Effector memory CD8-positive, alpha-beta T cell (primary cell): Measurements from ENCODE around the gene PTPRK.

Experiments used
- ATAC-seq: fragments of 150-1000 bp; cut with Tn5 transposase; replicated peaks from 2 replicates; pipeline ENCODE4 v1.10.0; 2021; ENCODE audit warnings: mild to moderate bottlenecking, moderate library complexity
- DNase-seq, 3 experiments: peaks; one replicate each; pipeline ENCODE4 v3.0.0; 2021
- H3K27ac Mint-ChIP-seq, 2 donors: one replicate each; pipeline ENCODE4 v1.8.0; 2022; ENCODE audit warnings: mild to moderate bottlenecking in 2 of 2, mixed read lengths in 2 of 2, moderate library complexity in 2 of 2
- H3K27me3 Mint-ChIP-seq, 2 donors: one replicate each; pipeline ENCODE4 v1.8.0; 2022; ENCODE audit warnings: mixed read lengths in 2 of 2
- H3K36me3 Mint-ChIP-seq: one replicate; pipeline ENCODE4 v1.8.0; 2022; ENCODE audit warnings: mild to moderate bottlenecking, moderate library complexity, mixed read lengths; ENCODE audit not compliant: insufficient read depth
- H3K4me1 Mint-ChIP-seq, 2 donors: one replicate each; pipeline ENCODE4 v1.8.0; 2022; ENCODE audit warnings: low read depth in 2 of 2, mixed read lengths in 2 of 2
- H3K4me3 Mint-ChIP-seq, 2 donors: one replicate each; pipeline ENCODE4 v1.8.0; 2022; ENCODE audit warnings: mild to moderate bottlenecking in 2 of 2, mixed read lengths in 2 of 2, moderate library complexity in 2 of 2
- H3K9me3 Mint-ChIP-seq, 2 donors: one replicate each; pipeline ENCODE4 v1.8.0; 2022; ENCODE audit warnings: mixed read lengths in 2 of 2

The PTPRK gene

DNA sequence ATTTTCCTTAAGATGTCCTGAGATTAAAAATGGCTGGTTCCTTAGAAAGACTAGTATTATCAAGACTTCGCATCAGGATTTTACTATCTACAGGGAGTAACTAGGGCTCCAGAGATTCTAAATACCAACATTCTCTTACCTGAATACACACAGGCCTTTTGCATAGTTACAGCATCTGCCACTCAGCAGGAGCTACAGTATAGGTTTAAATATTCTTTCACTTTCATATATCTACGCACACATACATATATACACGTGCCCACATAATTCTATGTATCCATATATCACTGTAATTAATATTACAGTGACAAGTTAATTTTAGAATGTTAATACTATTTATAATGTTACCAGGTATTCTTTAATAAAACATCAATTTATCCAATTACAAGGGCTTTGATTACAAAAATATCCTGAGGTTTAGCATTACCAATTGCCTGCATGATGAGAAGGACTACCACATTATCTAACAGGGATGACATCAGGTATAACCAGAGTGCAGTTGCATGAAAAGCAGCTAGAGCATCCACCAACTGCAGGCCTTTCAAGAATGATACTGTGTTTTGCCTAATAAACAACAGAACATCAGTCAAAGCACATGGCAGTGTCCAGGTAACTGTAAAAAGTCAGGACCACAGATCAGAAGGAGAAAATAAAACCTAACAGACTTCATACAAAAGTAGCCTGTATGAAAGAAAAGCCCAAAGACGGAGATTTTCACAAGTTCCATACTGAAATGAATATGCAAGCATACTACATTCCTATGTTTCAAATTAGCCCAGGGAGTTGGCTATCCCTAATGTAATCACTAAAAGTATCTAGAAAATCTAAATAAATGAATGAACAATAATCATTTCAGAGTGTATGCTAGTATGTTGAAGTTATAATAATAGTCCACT lies 268.7 kb downstream of the PTPRK start:
- Mint-ChIP-seq H3K27me3 (no peaks in the 10 kb centered on the region), H3K4me3 (no peak overlapping the region), H3K36me3 (no peaks in the 10 kb centered on the region), H3K4me1 (peaks cover 5 to 6% of the 10 kb centered on the region in 2 donors), H3K9me3 (no peaks in the 10 kb centered on the region), H3K27ac (no peak overlapping the region)
- DNase-seq (no peak), ATAC-seq (no peak)

- no peak for DNase-seq
- H3K4me1 Mint-ChIP-seq: peaks cover 5 to 6% of the 10 kb centered on the region in 2 donors
- H3K36me3 Mint-ChIP-seq: no peaks in the 10 kb centered on the region
- no peak overlapping the region for H3K4me3 Mint-ChIP-seq
- H3K27me3 Mint-ChIP-seq: no peaks in the 10 kb centered on the region
- ATAC-seq: no peak
- H3K27ac Mint-ChIP-seq: no peak overlapping the region
- H3K9me3 Mint-ChIP-seq: no peaks in the 10 kb centered on the region
Measured at GRCh38 chr6:128250370-128251070, 269.9 kb downstream of the PTPRK start.

- H3K4me1 Mint-ChIP-seq: peaks cover 5 to 6% of the 10 kb centered on the region in 2 donors
- DNase-seq: no peak
- H3K27ac Mint-ChIP-seq: no peak overlapping the region
- ATAC-seq: no peak
- no peaks in the 10 kb centered on the region for H3K27me3 Mint-ChIP-seq
- no peaks in the 10 kb centered on the region for H3K36me3 Mint-ChIP-seq
- H3K9me3 Mint-ChIP-seq: no peaks in the 10 kb centered on the region
- H3K4me3 Mint-ChIP-seq: no peak overlapping the region
Measured at GRCh38 chr6:128249429-128249828, 271.0 kb downstream of the PTPRK start.

DNA sequence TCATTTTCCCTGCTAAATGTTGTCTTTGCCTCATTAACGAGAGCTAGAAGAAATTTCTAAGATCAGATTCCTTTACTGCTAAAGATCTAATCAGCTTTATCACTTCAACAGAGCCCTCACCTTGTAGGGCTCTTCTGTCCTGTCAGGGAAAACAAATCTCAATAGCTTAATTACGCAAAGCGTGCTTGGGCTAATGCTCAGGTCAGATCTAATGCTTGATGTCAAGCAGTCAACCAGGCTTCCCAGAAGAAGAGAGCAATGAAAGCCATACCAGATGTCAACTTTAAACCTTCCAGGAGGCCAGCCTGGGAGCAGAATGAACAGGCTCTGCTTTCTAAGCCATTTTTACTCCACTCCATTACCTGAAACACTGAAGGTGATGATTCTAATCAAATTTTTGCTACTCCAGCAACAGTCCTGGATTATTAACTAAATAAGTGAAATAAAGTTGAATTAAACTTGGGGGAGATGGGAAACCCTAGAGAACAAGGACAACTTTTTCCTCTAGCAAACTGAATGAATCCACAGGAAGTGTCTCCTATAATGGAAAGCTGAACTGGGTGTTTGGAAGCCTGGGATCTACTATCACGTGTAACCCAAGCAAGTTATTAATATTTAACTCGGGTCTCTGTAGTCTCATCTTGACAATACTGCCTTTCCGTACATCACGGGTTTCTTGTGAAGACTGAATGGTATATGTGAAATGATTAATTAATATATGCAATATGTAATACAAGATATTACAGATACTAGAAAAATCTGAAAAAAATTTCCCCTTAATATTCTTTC lies 273.7 kb downstream of the PTPRK start:
- Mint-ChIP-seq H3K4me3 (no peak overlapping the region), H3K36me3 (no peaks in the 10 kb centered on the region), H3K9me3 (no peaks in the 10 kb centered on the region), H3K4me1 (no peaks in the 10 kb centered on the region), H3K27me3 (no peaks in the 10 kb centered on the region), H3K27ac (no peak overlapping the region)
- no peak for DNase-seq
- ATAC-seq: no peak

GRCh38 chr6:128244751-128245405 lies 275.5 kb downstream of the PTPRK start:
- Mint-ChIP-seq H3K9me3 (no peaks in the 10 kb centered on the region), H3K27me3 (no peaks in the 10 kb centered on the region), H3K36me3 (no peaks in the 10 kb centered on the region), H3K27ac (no peak overlapping the region), H3K4me3 (no peak overlapping the region), H3K4me1 (no peaks in the 10 kb centered on the region)
- ATAC-seq (no peak), DNase-seq (no peak)

DNA sequence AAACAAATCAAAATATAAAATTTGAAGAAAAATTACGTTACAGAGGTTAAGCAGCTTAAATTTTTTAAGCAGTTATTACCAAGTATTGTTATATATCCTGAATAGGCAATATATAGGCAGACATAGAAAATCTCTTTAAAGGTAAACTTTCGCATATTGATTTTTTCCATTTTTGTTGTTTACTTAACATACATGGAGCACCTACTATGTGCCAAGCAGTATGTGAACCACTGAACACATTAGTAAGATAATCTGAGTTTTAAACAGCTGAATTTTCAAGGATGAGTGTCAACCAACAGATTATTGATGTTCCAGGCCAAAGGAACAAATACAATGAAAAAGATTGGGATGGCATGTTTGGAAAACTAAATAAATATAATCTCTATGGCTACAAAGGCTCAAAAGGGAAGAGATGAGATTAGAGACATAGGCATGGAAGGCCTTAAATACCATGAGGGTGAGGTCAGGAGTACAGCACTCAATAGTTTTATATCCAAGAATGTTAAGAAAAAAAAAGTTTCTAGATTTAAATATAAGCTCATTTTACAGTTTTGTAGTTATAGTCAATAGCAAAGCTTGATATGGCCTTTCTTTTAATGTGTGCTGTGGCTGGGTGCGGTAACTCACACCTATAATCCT lies 277.5 kb downstream of the PTPRK start:
- Mint-ChIP-seq H3K4me3 (no peak overlapping the region), H3K36me3 (no peaks in the 10 kb centered on the region), H3K4me1 (no peaks in the 10 kb centered on the region), H3K27ac (no peak overlapping the region), H3K27me3 (no peaks in the 10 kb centered on the region), H3K9me3 (no peaks in the 10 kb centered on the region)
- ATAC-seq: no peak
- DNase-seq: no peak

DNA sequence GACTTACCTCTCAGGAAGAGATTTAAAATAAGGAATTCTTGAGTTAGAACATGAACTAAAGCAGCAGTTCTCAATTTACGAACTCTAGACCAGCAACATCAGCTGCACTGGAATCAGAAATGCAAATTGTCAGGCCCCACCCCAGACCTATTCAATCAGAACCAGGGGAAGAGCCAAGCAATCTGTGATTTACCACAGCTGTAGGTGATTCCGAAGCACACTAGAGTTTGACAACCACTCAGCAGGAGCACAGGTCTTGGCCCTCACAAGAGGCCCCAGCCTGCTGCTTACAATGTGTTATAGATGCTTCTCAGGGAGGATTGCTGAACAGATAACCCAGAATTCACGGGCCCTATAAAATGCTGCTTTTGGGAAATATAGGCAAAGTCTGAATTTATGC lies 279.2 kb downstream of the PTPRK start:
- Mint-ChIP-seq H3K27me3 (no peaks in the 10 kb centered on the region), H3K36me3 (no peaks in the 10 kb centered on the region), H3K9me3 (no peaks in the 10 kb centered on the region), H3K27ac (no peak overlapping the region), H3K4me1 (no peaks in the 10 kb centered on the region), H3K4me3 (no peak overlapping the region)
- DNase-seq (no peak), ATAC-seq (no peak)

GRCh38 chr6:128240024-128240428 lies 280.4 kb downstream of the PTPRK start:
- H3K36me3 Mint-ChIP-seq: no peaks in the 10 kb centered on the region
- ATAC-seq (no peak), DNase-seq (no peak)
- H3K27me3 Mint-ChIP-seq: no peaks in the 10 kb centered on the region
- H3K4me3 Mint-ChIP-seq: no peak overlapping the region
- H3K4me1 Mint-ChIP-seq: no peaks in the 10 kb centered on the region
- H3K9me3 Mint-ChIP-seq: no peaks in the 10 kb centered on the region
- H3K27ac Mint-ChIP-seq: no peak overlapping the region

DNA sequence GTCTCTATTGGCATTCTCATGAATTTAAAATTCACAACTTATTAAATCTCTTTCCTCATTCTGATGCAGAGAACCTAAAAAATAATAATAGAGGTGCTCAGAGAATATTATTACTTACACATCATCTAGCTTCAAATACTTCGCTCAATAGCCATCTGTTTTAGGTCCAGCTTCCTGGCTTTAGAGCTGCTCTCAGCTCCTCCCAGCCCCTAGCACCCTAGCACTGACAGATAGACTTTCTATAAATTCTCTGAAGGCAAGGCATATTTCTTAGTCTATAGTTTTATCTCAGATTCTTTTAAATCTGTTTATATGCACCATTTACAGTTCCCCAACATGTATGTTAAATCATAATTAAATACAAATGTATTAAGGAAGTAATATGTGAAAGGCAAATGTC lies 281.3 kb downstream of the PTPRK start:
- Mint-ChIP-seq H3K27ac (no peak overlapping the region), H3K4me3 (no peak overlapping the region), H3K4me1 (no peaks in the 10 kb centered on the region), H3K9me3 (no peaks in the 10 kb centered on the region), H3K27me3 (no peaks in the 10 kb centered on the region), H3K36me3 (no peaks in the 10 kb centered on the region)
- no peak for DNase-seq
- ATAC-seq: no peak

- Mint-ChIP-seq H3K27me3 (no peaks in the 10 kb centered on the region), H3K4me3 (no peak overlapping the region)
- no peak for DNase-seq
Measured at GRCh38 chr6:128238225-128238624, 282.2 kb downstream of the PTPRK start.

GRCh38 chr6:128235556-128235955 lies 284.8 kb downstream of the PTPRK start:
- DNase-seq: no peak
- no peaks in the 10 kb centered on the region for H3K36me3 Mint-ChIP-seq
- H3K4me3 Mint-ChIP-seq: no peak overlapping the region
- H3K27me3 Mint-ChIP-seq: no peaks in the 10 kb centered on the region
- H3K9me3 Mint-ChIP-seq: no peaks in the 10 kb centered on the region
- H3K27ac Mint-ChIP-seq: no peak overlapping the region
- no peak for ATAC-seq
- no peaks in the 10 kb centered on the region for H3K4me1 Mint-ChIP-seq

More at GRCh38 chr6:128238225-128238624, 282.2 kb downstream of the PTPRK start:
- Mint-ChIP-seq H3K4me1 (no peaks in the 10 kb centered on the region), H3K9me3 (no peaks in the 10 kb centered on the region), H3K36me3 (no peaks in the 10 kb centered on the region), H3K27ac (no peak overlapping the region)
- no peak for ATAC-seq

DNA sequence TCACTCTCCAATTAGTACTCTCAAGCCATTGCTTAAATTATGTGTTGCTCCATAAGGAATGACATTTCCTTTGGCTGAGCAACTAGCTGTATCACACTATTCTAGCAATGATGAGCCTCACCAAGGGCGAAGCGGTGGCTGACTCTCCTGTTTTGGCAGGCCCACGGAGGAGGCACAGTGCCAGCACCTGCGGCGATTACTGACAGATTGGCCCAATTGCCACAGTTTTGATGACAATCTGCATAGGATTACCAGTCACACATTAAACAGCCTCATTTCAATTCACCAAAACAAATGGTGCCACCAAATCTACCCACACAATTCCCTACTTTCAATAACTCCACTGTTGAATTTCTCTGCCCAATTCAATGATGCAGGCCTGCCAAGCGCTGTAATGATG lies 286.9 kb downstream of the PTPRK start:
- H3K4me3 Mint-ChIP-seq: no peak overlapping the region
- H3K9me3 Mint-ChIP-seq: no peaks in the 10 kb centered on the region
- no peak overlapping the region for H3K27ac Mint-ChIP-seq
- H3K4me1 Mint-ChIP-seq: no peaks in the 10 kb centered on the region
- DNase-seq: no peak
- no peaks in the 10 kb centered on the region for H3K27me3 Mint-ChIP-seq
- no peak for ATAC-seq
- H3K36me3 Mint-ChIP-seq: no peaks in the 10 kb centered on the region
